NCI-H524 treated with DMSO at 0.1 percent for 48 hours (cell line): ENCODE measurements around the gene PRKAR1A.
"Not testable (repeated sequence)": the region's sequence is repeated elsewhere in the genome, so short reads cannot be mapped to it uniquely, and the experiment has no call there.

ENCODE experiments used
- DNase-seq: peaks from one replicate; lab custom pipeline; 2025; lab: John Stamatoyannopoulos, UW

Gene PRKAR1A

GRCh38 chr17:68511671-68512246 is 471 bp upstream of the PRKAR1A start:
- peak; percentile 31 for DNase-seq

- no peak for DNase-seq
Observed at GRCh38 chr17:68512960-68513474, 787 bp downstream of the PRKAR1A start.

- DNase-seq: no peak
Observed at GRCh38 chr17:68513932-68514331, 1.7 kb downstream of the PRKAR1A start.

- DNase-seq: no peak
Observed at GRCh38 chr17:68514831-68515635, 2.8 kb downstream of the PRKAR1A start.

GRCh38 chr17:68516732-68517131 is 4.5 kb downstream of the PRKAR1A start:
- DNase-seq: no peak

GRCh38 chr17:68517605-68518004 is 5.4 kb downstream of the PRKAR1A start:
- DNase-seq: not testable (repeated sequence)

GRCh38 chr17:68518063-68518815 is 6.0 kb downstream of the PRKAR1A start:
- no peak for DNase-seq

- not testable (repeated sequence) for DNase-seq
Observed at GRCh38 chr17:68519051-68519450, 6.8 kb downstream of the PRKAR1A start.

GRCh38 chr17:68519911-68520310 is 7.7 kb downstream of the PRKAR1A start:
- no peak for DNase-seq

GRCh38 chr17:68522266-68522665 is 10.0 kb downstream of the PRKAR1A start:
- DNase-seq: no peak

GRCh38 chr17:68526548-68526947 is 14.3 kb downstream of the PRKAR1A start:
- DNase-seq: no peak

GRCh38 chr17:68527314-68527713 is 15.1 kb downstream of the PRKAR1A start:
- no peak for DNase-seq

GRCh38 chr17:68531252-68531651 is 19.0 kb downstream of the PRKAR1A start:
- DNase-seq: no peak

- DNase-seq: no peak
Observed at GRCh38 chr17:68532826-68533225, 20.6 kb downstream of the PRKAR1A start.

- no peak for DNase-seq
Observed at GRCh38 chr17:68533887-68534694, 21.9 kb downstream of the PRKAR1A start.

- no peak for DNase-seq
Observed at GRCh38 chr17:68534695-68535088, 22.5 kb downstream of the PRKAR1A start.

GRCh38 chr17:68535922-68536321 is 23.7 kb downstream of the PRKAR1A start:
- DNase-seq: no peak

- DNase-seq: no peak
Observed at GRCh38 chr17:68539548-68540467, 27.6 kb downstream of the PRKAR1A start.

GRCh38 chr17:68540981-68541380 is 28.8 kb downstream of the PRKAR1A start:
- DNase-seq: no peak

GRCh38 chr17:68541816-68542215 is 29.6 kb downstream of the PRKAR1A start:
- no peak for DNase-seq
